WTC11 (cell line): Measurements from ENCODE around the gene CNGA3. TPM values are rescaled to one million over a fixed set of nuclear protein-coding genes. Genes with fewer than 3 reads are reported as not detected.

ENCODE experiments used
- ATAC-seq: fragments of 200-7000 bp; cut with Tn5 transposase; 2 replicates; pipeline ENCODE4 v1.10.0; 2021; ENCODE audit warnings: mild to moderate bottlenecking, moderate library complexity
- CTCF ChIA-PET: fragments of 300-600 bp; sonication (Branson Sonifier 250); formaldehyde crosslinking; loops from one replicate; lab custom pipeline; 2021; ENCODE audit warnings: antibody characterized with exemption; lab: Charles Lee
- POLR2A ChIA-PET: fragments of 350-600 bp; sonication (Branson Sonifier 250); formaldehyde crosslinking; loops from one replicate; lab custom pipeline; 2021; ENCODE audit warnings: antibody characterized with exemption; lab: Charles Lee
- DNase-seq: peaks from one replicate; pipeline ENCODE4 v3.0.0; 2021; ENCODE audit warnings: low spot score
- H3K27ac Mint-ChIP-seq: 2 replicates; pipeline ENCODE4 v1.8.0; 2021; ENCODE audit warnings: mixed read lengths
- H3K27me3 Mint-ChIP-seq: 2 replicates; pipeline ENCODE4 v1.8.0; 2021; ENCODE audit warnings: low read depth, mild to moderate bottlenecking, moderate library complexity, mixed read lengths
- H3K36me3 Mint-ChIP-seq: 2 replicates; pipeline ENCODE4 v1.8.0; 2021; ENCODE audit warnings: mixed read lengths
- H3K4me1 Mint-ChIP-seq: 2 replicates; pipeline ENCODE4 v1.8.0; 2022; ENCODE audit warnings: mixed read lengths
- H3K4me3 Mint-ChIP-seq: 2 replicates; pipeline ENCODE4 v1.8.0; 2021; ENCODE audit warnings: mild to moderate bottlenecking, moderate library complexity, mixed read lengths
- H3K9me3 Mint-ChIP-seq: 2 replicates; pipeline ENCODE4 v1.8.0; 2021; ENCODE audit warnings: mixed read lengths
- GRHL2 ChIP-seq: fragments of 250-450 bp; sonication (Bioruptor Pico); IDR thresholded peaks from 2 replicates; pipeline ENCODE4 v1.8.0; 2022; ENCODE audit warnings: mild to moderate bottlenecking, moderate library complexity; ENCODE audit not compliant: insufficient replicate concordance, severe bottlenecking
- MYBL2 ChIP-seq: sonication (generic); formaldehyde crosslinking; IDR thresholded peaks from 2 replicates; pipeline ENCODE4 v1.8.1; 2023; ENCODE audit warnings: mild to moderate bottlenecking, moderate library complexity, missing genetic modification reagents
- NR3C1 ChIP-seq: sonication (generic); formaldehyde crosslinking; conservative IDR thresholded peaks from 2 replicates; pipeline ENCODE4 v1.8.1; 2023; ENCODE audit warnings: low read depth, mild to moderate bottlenecking, missing genetic modification reagents
- PRRX2 ChIP-seq: fragments of 250-450 bp; sonication (Bioruptor Pico); IDR thresholded peaks from 2 replicates; pipeline ENCODE4 v1.8.0; 2021; ENCODE audit warnings: mild to moderate bottlenecking
- TEAD4 ChIP-seq: sonication (generic); formaldehyde crosslinking; IDR thresholded peaks from 2 replicates; pipeline ENCODE4 v1.8.0; 2022; ENCODE audit warnings: mild to moderate bottlenecking, missing genetic modification reagents
- TP53 ChIP-seq: sonication (generic); formaldehyde crosslinking; IDR thresholded peaks from 2 replicates; pipeline ENCODE4 v1.8.1; 2023; ENCODE audit warnings: mild to moderate bottlenecking, missing genetic modification reagents
- ZNF138 ChIP-seq: sonication (generic); formaldehyde crosslinking; conservative IDR thresholded peaks from 2 replicates; pipeline ENCODE4 v1.8.1; 2022; ENCODE audit warnings: mild to moderate bottlenecking, moderate library complexity, missing genetic modification reagents
- ZNF671 ChIP-seq: fragments of 250-450 bp; sonication (Bioruptor Pico); IDR thresholded peaks from 2 replicates; pipeline ENCODE4 v1.8.0; 2021; ENCODE audit warnings: mild to moderate bottlenecking
- total RNA-seq: library from RNA; stranded (reverse); gene quantifications from 3 replicates; pipeline ENCODE4 v1.2.3, GENCODE V29; 2021
- TF ChIP-seq, protein P1 (sequence below): sonication (generic); formaldehyde crosslinking; conservative IDR thresholded peaks from 2 replicates; pipeline ENCODE4 v1.8.1; 2023; ENCODE audit warnings: mild to moderate bottlenecking, low read depth, missing genetic modification reagents, moderate library complexity
- TF ChIP-seq, protein P2 (sequence below): sonication (generic); formaldehyde crosslinking; IDR thresholded peaks from 2 replicates; pipeline ENCODE4 v1.8.1; 2023; ENCODE audit warnings: mild to moderate bottlenecking, missing genetic modification reagents, borderline replicate concordance
- TF ChIP-seq, protein P3 (sequence below): fragments of 250-450 bp; sonication (Bioruptor Pico); IDR thresholded peaks from 2 replicates; pipeline ENCODE4 v1.9.0; 2021; ENCODE audit warnings: mild to moderate bottlenecking, borderline replicate concordance
- TF ChIP-seq, protein P4 (sequence below): fragments of 200-600 bp; IDR thresholded peaks from 2 replicates; pipeline ENCODE4 v1.8.0; 2022; ENCODE audit warnings: antibody characterized with exemption
- TF ChIP-seq, protein P5 (sequence below): sonication (generic); formaldehyde crosslinking; IDR thresholded peaks from 2 replicates; pipeline ENCODE4 v1.8.1; 2023; ENCODE audit warnings: mild to moderate bottlenecking, moderate library complexity, missing genetic modification reagents
- TF ChIP-seq, protein P6 (sequence below): sonication (generic); formaldehyde crosslinking; IDR thresholded peaks from 2 replicates; pipeline ENCODE4 v1.8.1; 2022; ENCODE audit warnings: low read depth, missing genetic modification reagents, borderline replicate concordance
- TF ChIP-seq, protein P7 (sequence below): sonication (generic); formaldehyde crosslinking; IDR thresholded peaks from 2 replicates; pipeline ENCODE4 v1.8.0; 2022; ENCODE audit warnings: mild to moderate bottlenecking, missing genetic modification reagents
- TF ChIP-seq, protein P8 (sequence below): fragments of 250-450 bp; sonication (Bioruptor Pico); IDR thresholded peaks from 2 replicates; pipeline ENCODE4 v1.9.0; 2021; ENCODE audit warnings: moderate library complexity, mild to moderate bottlenecking, inconsistent platforms, borderline replicate concordance
- TF ChIP-seq, protein P9 (sequence below): sonication (generic); formaldehyde crosslinking; IDR thresholded peaks from 2 replicates; pipeline ENCODE4 v1.8.1; 2022; ENCODE audit warnings: mild to moderate bottlenecking, moderate library complexity, missing genetic modification reagents

CNGA3 gene
- total RNA-seq, 1 experiment from 2014 or later: not detected

DNA sequence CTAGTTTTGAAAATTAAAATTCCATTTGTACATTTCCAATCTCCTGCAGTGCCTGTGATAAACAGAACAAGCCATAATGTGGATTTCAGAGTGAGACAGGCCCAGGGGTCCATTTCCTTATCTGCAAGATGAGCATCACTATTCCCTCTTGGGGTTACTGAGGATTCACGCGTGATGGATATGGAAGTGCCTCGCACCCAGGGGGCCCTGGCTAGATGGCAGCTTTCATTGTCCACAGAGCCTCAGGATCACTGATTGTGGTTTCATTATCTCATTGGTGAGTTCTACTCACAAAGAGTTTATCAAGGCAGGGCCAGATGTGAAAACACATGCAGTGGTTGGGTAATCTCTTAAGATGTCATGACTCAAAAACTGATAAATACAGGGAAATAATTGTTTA lies 11.6 kb downstream of the CNGA3 start (continued):
- TF ChIP-seq, protein P1, sequence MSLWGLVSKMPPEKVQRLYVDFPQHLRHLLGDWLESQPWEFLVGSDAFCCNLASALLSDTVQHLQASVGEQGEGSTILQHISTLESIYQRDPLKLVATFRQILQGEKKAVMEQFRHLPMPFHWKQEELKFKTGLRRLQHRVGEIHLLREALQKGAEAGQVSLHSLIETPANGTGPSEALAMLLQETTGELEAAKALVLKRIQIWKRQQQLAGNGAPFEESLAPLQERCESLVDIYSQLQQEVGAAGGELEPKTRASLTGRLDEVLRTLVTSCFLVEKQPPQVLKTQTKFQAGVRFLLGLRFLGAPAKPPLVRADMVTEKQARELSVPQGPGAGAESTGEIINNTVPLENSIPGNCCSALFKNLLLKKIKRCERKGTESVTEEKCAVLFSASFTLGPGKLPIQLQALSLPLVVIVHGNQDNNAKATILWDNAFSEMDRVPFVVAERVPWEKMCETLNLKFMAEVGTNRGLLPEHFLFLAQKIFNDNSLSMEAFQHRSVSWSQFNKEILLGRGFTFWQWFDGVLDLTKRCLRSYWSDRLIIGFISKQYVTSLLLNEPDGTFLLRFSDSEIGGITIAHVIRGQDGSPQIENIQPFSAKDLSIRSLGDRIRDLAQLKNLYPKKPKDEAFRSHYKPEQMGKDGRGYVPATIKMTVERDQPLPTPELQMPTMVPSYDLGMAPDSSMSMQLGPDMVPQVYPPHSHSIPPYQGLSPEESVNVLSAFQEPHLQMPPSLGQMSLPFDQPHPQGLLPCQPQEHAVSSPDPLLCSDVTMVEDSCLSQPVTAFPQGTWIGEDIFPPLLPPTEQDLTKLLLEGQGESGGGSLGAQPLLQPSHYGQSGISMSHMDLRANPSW (CRISPR knock-in tag): no peak
- TF ChIP-seq TP53 (no peak), NR3C1 (CRISPR knock-in tag) (no peak), TEAD4 (CRISPR knock-in tag) (no peak)
- TF ChIP-seq, protein P2, sequence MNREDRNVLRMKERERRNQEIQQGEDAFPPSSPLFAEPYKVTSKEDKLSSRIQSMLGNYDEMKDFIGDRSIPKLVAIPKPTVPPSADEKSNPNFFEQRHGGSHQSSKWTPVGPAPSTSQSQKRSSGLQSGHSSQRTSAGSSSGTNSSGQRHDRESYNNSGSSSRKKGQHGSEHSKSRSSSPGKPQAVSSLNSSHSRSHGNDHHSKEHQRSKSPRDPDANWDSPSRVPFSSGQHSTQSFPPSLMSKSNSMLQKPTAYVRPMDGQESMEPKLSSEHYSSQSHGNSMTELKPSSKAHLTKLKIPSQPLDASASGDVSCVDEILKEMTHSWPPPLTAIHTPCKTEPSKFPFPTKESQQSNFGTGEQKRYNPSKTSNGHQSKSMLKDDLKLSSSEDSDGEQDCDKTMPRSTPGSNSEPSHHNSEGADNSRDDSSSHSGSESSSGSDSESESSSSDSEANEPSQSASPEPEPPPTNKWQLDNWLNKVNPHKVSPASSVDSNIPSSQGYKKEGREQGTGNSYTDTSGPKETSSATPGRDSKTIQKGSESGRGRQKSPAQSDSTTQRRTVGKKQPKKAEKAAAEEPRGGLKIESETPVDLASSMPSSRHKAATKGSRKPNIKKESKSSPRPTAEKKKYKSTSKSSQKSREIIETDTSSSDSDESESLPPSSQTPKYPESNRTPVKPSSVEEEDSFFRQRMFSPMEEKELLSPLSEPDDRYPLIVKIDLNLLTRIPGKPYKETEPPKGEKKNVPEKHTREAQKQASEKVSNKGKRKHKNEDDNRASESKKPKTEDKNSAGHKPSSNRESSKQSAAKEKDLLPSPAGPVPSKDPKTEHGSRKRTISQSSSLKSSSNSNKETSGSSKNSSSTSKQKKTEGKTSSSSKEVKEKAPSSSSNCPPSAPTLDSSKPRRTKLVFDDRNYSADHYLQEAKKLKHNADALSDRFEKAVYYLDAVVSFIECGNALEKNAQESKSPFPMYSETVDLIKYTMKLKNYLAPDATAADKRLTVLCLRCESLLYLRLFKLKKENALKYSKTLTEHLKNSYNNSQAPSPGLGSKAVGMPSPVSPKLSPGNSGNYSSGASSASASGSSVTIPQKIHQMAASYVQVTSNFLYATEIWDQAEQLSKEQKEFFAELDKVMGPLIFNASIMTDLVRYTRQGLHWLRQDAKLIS (CRISPR knock-in tag): no peak
- TF ChIP-seq, protein P3, sequence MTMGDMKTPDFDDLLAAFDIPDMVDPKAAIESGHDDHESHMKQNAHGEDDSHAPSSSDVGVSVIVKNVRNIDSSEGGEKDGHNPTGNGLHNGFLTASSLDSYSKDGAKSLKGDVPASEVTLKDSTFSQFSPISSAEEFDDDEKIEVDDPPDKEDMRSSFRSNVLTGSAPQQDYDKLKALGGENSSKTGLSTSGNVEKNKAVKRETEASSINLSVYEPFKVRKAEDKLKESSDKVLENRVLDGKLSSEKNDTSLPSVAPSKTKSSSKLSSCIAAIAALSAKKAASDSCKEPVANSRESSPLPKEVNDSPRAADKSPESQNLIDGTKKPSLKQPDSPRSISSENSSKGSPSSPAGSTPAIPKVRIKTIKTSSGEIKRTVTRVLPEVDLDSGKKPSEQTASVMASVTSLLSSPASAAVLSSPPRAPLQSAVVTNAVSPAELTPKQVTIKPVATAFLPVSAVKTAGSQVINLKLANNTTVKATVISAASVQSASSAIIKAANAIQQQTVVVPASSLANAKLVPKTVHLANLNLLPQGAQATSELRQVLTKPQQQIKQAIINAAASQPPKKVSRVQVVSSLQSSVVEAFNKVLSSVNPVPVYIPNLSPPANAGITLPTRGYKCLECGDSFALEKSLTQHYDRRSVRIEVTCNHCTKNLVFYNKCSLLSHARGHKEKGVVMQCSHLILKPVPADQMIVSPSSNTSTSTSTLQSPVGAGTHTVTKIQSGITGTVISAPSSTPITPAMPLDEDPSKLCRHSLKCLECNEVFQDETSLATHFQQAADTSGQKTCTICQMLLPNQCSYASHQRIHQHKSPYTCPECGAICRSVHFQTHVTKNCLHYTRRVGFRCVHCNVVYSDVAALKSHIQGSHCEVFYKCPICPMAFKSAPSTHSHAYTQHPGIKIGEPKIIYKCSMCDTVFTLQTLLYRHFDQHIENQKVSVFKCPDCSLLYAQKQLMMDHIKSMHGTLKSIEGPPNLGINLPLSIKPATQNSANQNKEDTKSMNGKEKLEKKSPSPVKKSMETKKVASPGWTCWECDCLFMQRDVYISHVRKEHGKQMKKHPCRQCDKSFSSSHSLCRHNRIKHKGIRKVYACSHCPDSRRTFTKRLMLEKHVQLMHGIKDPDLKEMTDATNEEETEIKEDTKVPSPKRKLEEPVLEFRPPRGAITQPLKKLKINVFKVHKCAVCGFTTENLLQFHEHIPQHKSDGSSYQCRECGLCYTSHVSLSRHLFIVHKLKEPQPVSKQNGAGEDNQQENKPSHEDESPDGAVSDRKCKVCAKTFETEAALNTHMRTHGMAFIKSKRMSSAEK (CRISPR knock-in tag): no peak
- TF ChIP-seq, protein P4, sequence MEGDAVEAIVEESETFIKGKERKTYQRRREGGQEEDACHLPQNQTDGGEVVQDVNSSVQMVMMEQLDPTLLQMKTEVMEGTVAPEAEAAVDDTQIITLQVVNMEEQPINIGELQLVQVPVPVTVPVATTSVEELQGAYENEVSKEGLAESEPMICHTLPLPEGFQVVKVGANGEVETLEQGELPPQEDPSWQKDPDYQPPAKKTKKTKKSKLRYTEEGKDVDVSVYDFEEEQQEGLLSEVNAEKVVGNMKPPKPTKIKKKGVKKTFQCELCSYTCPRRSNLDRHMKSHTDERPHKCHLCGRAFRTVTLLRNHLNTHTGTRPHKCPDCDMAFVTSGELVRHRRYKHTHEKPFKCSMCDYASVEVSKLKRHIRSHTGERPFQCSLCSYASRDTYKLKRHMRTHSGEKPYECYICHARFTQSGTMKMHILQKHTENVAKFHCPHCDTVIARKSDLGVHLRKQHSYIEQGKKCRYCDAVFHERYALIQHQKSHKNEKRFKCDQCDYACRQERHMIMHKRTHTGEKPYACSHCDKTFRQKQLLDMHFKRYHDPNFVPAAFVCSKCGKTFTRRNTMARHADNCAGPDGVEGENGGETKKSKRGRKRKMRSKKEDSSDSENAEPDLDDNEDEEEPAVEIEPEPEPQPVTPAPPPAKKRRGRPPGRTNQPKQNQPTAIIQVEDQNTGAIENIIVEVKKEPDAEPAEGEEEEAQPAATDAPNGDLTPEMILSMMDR: no peak

DNA sequence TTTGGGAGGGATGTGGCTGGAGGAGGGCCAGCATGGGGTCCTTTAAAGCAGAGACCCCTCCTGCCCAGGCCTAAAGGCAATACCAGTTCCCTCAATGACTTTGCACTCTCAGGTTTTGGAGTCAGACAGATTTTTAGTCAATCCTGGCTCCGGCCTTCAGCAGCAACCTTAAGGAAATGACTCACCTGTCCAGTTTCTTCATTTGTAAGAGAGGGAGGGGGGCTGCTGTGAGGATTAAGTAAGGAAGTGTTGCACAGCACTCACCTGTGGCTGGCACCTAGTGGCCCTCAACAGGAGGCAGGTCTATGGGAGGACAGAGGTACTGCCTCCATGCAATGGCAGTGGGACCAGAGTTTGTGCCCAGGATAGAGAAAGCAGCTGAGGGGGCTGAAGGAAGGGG lies 13.7 kb downstream of the CNGA3 start:
- ChIA-PET CTCF (no interaction called here), POLR2A (no interaction called here)
- no peak overlapping the region for H3K27ac Mint-ChIP-seq
- ATAC-seq: no peak
- H3K36me3 Mint-ChIP-seq: no peaks in the 10 kb centered on the region
- no peaks in the 10 kb centered on the region; the same call in none of the 2 replicates for H3K27me3 Mint-ChIP-seq
- no peaks in the 10 kb centered on the region for H3K9me3 Mint-ChIP-seq
- no peaks in the 10 kb centered on the region for H3K4me1 Mint-ChIP-seq
- H3K4me3 Mint-ChIP-seq: no peak overlapping the region
- no peak for DNase-seq
- TF ChIP-seq, protein P5, sequence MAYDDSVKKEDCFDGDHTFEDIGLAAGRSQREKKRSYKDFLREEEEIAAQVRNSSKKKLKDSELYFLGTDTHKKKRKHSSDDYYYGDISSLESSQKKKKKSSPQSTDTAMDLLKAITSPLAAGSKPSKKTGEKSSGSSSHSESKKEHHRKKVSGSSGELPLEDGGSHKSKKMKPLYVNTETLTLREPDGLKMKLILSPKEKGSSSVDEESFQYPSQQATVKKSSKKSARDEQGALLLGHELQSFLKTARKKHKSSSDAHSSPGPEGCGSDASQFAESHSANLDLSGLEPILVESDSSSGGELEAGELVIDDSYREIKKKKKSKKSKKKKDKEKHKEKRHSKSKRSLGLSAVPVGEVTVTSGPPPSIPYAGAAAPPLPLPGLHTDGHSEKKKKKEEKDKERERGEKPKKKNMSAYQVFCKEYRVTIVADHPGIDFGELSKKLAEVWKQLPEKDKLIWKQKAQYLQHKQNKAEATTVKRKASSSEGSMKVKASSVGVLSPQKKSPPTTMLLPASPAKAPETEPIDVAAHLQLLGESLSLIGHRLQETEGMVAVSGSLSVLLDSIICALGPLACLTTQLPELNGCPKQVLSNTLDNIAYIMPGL (CRISPR knock-in tag): no peak
- TF ChIP-seq, protein P6, sequence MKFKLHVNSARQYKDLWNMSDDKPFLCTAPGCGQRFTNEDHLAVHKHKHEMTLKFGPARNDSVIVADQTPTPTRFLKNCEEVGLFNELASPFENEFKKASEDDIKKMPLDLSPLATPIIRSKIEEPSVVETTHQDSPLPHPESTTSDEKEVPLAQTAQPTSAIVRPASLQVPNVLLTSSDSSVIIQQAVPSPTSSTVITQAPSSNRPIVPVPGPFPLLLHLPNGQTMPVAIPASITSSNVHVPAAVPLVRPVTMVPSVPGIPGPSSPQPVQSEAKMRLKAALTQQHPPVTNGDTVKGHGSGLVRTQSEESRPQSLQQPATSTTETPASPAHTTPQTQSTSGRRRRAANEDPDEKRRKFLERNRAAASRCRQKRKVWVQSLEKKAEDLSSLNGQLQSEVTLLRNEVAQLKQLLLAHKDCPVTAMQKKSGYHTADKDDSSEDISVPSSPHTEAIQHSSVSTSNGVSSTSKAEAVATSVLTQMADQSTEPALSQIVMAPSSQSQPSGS: no peak
- TF ChIP-seq, protein P7, sequence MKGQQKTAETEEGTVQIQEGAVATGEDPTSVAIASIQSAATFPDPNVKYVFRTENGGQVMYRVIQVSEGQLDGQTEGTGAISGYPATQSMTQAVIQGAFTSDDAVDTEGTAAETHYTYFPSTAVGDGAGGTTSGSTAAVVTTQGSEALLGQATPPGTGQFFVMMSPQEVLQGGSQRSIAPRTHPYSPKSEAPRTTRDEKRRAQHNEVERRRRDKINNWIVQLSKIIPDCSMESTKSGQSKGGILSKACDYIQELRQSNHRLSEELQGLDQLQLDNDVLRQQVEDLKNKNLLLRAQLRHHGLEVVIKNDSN (CRISPR knock-in tag): no peak
- TF ChIP-seq, protein P8, sequence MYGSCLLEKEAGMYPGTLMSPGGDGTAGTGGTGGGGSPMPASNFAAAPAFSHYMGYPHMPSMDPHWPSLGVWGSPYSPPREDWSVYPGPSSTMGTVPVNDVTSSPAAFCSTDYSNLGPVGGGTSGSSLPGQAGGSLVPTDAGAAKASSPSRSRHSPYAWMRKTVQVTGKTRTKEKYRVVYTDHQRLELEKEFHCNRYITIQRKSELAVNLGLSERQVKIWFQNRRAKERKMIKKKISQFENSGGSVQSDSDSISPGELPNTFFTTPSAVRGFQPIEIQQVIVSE (CRISPR knock-in tag): no peak
- TF ChIP-seq MYBL2: no peak
- TF ChIP-seq ZNF671: no peak
- no peak for TF ChIP-seq GRHL2 (CRISPR knock-in tag)
- no peak for TF ChIP-seq ZNF138 (CRISPR knock-in tag)
- TF ChIP-seq, protein P9, sequence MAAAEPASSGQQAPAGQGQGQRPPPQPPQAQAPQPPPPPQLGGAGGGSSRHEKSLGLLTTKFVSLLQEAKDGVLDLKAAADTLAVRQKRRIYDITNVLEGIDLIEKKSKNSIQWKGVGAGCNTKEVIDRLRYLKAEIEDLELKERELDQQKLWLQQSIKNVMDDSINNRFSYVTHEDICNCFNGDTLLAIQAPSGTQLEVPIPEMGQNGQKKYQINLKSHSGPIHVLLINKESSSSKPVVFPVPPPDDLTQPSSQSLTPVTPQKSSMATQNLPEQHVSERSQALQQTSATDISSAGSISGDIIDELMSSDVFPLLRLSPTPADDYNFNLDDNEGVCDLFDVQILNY (CRISPR knock-in tag): no peak
- TF ChIP-seq PRRX2: no peak
